H1 (cell line): ENCODE measurements around the gene HLA-DQA1. TPM values are rescaled to one million over a fixed set of nuclear protein-coding genes. Genes with fewer than 3 reads are reported as not detected.

ENCODE experiments used
- CTCF ChIA-PET: fragments of 300-600 bp; sonication (Branson Sonifier 250); formaldehyde crosslinking; loops from one replicate; lab custom pipeline; 2021; ENCODE audit not compliant: partially characterized antibody; lab: Charles Lee
- POLR2A ChIA-PET: fragments of 300-600 bp; sonication (Branson Sonifier 250); formaldehyde crosslinking; loops from one replicate; lab custom pipeline; 2021; ENCODE audit warnings: inconsistent platforms; ENCODE audit not compliant: partially characterized antibody; lab: Charles Lee
- DNase-seq, 2 experiments: peaks; one replicate each; pipeline versions ENCODE4 v3.0.0 to v3.0.0-alpha.2; 2010 to 2022; ENCODE audit warnings: low spot score in 2 of 2, low read depth in 1 of 2, mixed read lengths in 1 of 2
- FAIRE-seq: peaks from 2 replicates; lab custom pipeline; 2011; peaks lifted over from hg19 to GRCh38; lab: Jason Lieb, UNC
- H2AFZ ChIP-seq: 2 replicates; pipeline ENCODE4 v1.8.1; 2012; ENCODE audit warnings: low read length, inconsistent platforms
- H2AK5ac ChIP-seq: 2 replicates; pipeline ENCODE4 v1.6.1; 2013; ENCODE audit warnings: low read depth, low read length
- H2BK120ac ChIP-seq: replicated peaks from 2 replicates; pipeline ENCODE3; 2013; ENCODE audit warnings: low read depth, low read length, inconsistent platforms
- H2BK12ac ChIP-seq: 2 replicates; pipeline ENCODE4 v1.6.1; 2013; ENCODE audit warnings: low read depth, low read length
- H2BK15ac ChIP-seq: 2 replicates; pipeline ENCODE4 v1.6.1; 2013; ENCODE audit warnings: low read length
- H2BK20ac ChIP-seq: 2 replicates; pipeline ENCODE4 v1.6.1; 2013; ENCODE audit warnings: low read length
- H2BK5ac ChIP-seq: 2 replicates; pipeline ENCODE4 v1.6.1; 2013; ENCODE audit warnings: low read depth, low read length
- H3K14ac ChIP-seq: 2 replicates; pipeline ENCODE4 v1.6.1; 2013; ENCODE audit warnings: inconsistent platforms; ENCODE audit not compliant: insufficient read length
- H3K18ac ChIP-seq: 2 replicates; pipeline ENCODE4 v1.6.1; 2013; ENCODE audit warnings: low read length; ENCODE audit errors: extremely low read depth
- H3K23ac ChIP-seq: 2 replicates; pipeline ENCODE4 v1.6.1; 2013; ENCODE audit warnings: inconsistent platforms; ENCODE audit not compliant: insufficient read length
- H3K23me2 ChIP-seq: 2 replicates; pipeline ENCODE4 v1.6.1; 2013; ENCODE audit warnings: low read depth, low read length
- H3K27ac ChIP-seq: 2 replicates; pipeline ENCODE4 v1.6.1; 2011; ENCODE audit warnings: low read depth, low read length, inconsistent platforms
- H3K27me3 ChIP-seq, 4 experiments: replicated peaks in 1 of 4; 1 replicate in 1 of 4; 2 replicates in 3 of 4; pipeline versions ENCODE4 v1.6.1 to v1.8.1; 2011 to 2013; ENCODE audit warnings: low read length in 3 of 4, mild to moderate bottlenecking in 3 of 4, inconsistent platforms in 2 of 4, mixed read lengths in 2 of 4, moderate library complexity in 1 of 4; ENCODE audit not compliant: control insufficient read depth in 3 of 4, insufficient read depth in 3 of 4; ENCODE audit errors: extremely low read depth in 1 of 4
- H3K36me3 ChIP-seq, 4 experiments: 2 replicates each; pipeline versions ENCODE4 v1.6.1 to v1.8.1; 2011 to 2013; ENCODE audit warnings: mild to moderate bottlenecking in 4 of 4, low read length in 3 of 4, moderate library complexity in 2 of 4, control low read depth in 1 of 4, inconsistent platforms in 1 of 4; ENCODE audit not compliant: insufficient read depth in 4 of 4, control insufficient read depth in 2 of 4
- H3K4ac ChIP-seq: replicated peaks from 2 replicates; pipeline ENCODE3; 2013; ENCODE audit warnings: low read length, low read depth, mixed read lengths, inconsistent platforms; ENCODE audit not compliant: insufficient read length
- H3K4me1 ChIP-seq, 4 experiments: replicated peaks in 1 of 4; 1 replicate in 1 of 4; 2 replicates in 3 of 4; pipeline versions ENCODE4 v1.6.1 to v1.8.1; 2011 to 2013; ENCODE audit warnings: low read length in 3 of 4, inconsistent platforms in 2 of 4, mixed read lengths in 1 of 4; ENCODE audit not compliant: insufficient read depth in 4 of 4, control insufficient read depth in 3 of 4
- H3K4me2 ChIP-seq, 2 experiments: 2 replicates each; pipeline versions ENCODE4 v1.6.1 to v1.8.1; 2011 to 2013; ENCODE audit warnings: low read depth in 2 of 2, low read length in 2 of 2, control low read depth in 1 of 2, inconsistent platforms in 1 of 2, mild to moderate bottlenecking in 1 of 2; ENCODE audit not compliant: insufficient read depth in 1 of 2
- H3K4me3 ChIP-seq, 4 experiments: fragments of 200-600, 300-600 bp in 1 of 4; sonication (generic), shearing (Covaris generic), sonication (Bioruptor Twin) in 1 of 4; 2 replicates each; pipeline versions ENCODE4 v1.5.1 to v1.8.1; 2011 to 2016; ENCODE audit warnings: low read length in 4 of 4, low read depth in 3 of 4, control low read depth in 2 of 4, inconsistent platforms in 2 of 4, mild to moderate bottlenecking in 2 of 4, mixed read lengths in 1 of 4, moderate library complexity in 1 of 4; ENCODE audit not compliant: insufficient read depth in 2 of 4; ENCODE audit errors: extremely low read depth in 1 of 4
- H3K56ac ChIP-seq: replicated peaks from 2 replicates; pipeline ENCODE3; 2013; ENCODE audit warnings: low read depth, mild to moderate bottlenecking, mixed read lengths, low read length, inconsistent platforms; ENCODE audit not compliant: insufficient read length
- H3K79me1 ChIP-seq: 2 replicates; pipeline ENCODE4 v1.6.1; 2013; ENCODE audit warnings: low read depth, low read length, control low read depth
- H3K79me2 ChIP-seq, 2 experiments: 2 replicates each; pipeline versions ENCODE4 v1.6.1 to v1.8.1; 2012 to 2013; ENCODE audit warnings: low read length in 2 of 2, mild to moderate bottlenecking in 2 of 2, inconsistent platforms in 1 of 2; ENCODE audit not compliant: insufficient read depth in 2 of 2, control insufficient read depth in 1 of 2
- H3K9ac ChIP-seq, 4 experiments: replicated peaks in 1 of 4; 1 replicate in 1 of 4; 2 replicates in 3 of 4; pipeline versions ENCODE4 v1.6.1 to v1.8.1; 2011 to 2013; ENCODE audit warnings: low read depth in 3 of 4, low read length in 3 of 4, control low read depth in 2 of 4, mild to moderate bottlenecking in 2 of 4, moderate library complexity in 2 of 4, inconsistent platforms in 1 of 4; ENCODE audit errors: extremely low read depth in 1 of 4
- H3K9me3 ChIP-seq, 2 experiments: 2 replicates each; pipeline versions ENCODE4 v1.6.1 to v1.8.1; 2012 to 2013; ENCODE audit warnings: mild to moderate bottlenecking in 2 of 2, moderate library complexity in 2 of 2, control low read depth in 1 of 2, inconsistent platforms in 1 of 2, low read depth in 1 of 2, low read length in 1 of 2, mixed read lengths in 1 of 2; ENCODE audit not compliant: insufficient read depth in 2 of 2
- H4K20me1 ChIP-seq, 2 experiments: replicated peaks in 1 of 2; 2 replicates each; pipeline versions ENCODE3 to v1.8.1; 2011 to 2013; ENCODE audit warnings: inconsistent platforms in 2 of 2, low read length in 2 of 2, mild to moderate bottlenecking in 1 of 2; ENCODE audit not compliant: insufficient read depth in 2 of 2, control insufficient read depth in 1 of 2
- H4K5ac ChIP-seq: 2 replicates; pipeline ENCODE4 v1.6.1; 2013; ENCODE audit warnings: low read length, low read depth, mixed read lengths, inconsistent platforms; ENCODE audit not compliant: insufficient read length
- H4K8ac ChIP-seq: 2 replicates; pipeline ENCODE4 v1.8.0; 2013; ENCODE audit warnings: mild to moderate bottlenecking, moderate library complexity, low read length, inconsistent platforms; ENCODE audit not compliant: insufficient read depth; ENCODE audit errors: extremely low read depth
- H4K91ac ChIP-seq: replicated peaks from 2 replicates; pipeline ENCODE3; 2013; ENCODE audit warnings: low read length, mixed read lengths, inconsistent platforms; ENCODE audit not compliant: insufficient read length
- CBX8 ChIP-seq: fragments of 300-800, 300-1000 bp; sonication (generic); IDR thresholded peaks from 2 replicates; pipeline ENCODE4 v1.7.1; 2016; ENCODE audit warnings: low read depth, low read length, borderline replicate concordance
- CHD1 ChIP-seq: IDR thresholded peaks from 2 replicates; pipeline ENCODE4 v1.6.1; 2012; ENCODE audit warnings: low read depth, low read length, improper control_type of control experiment
- EP300 ChIP-seq, 2 experiments: IDR thresholded peaks; 1 replicate in 1 of 2; 2 replicates in 1 of 2; pipeline ENCODE4 v1.6.1; 2011 to 2012; ENCODE audit warnings: low read depth in 2 of 2, low read length in 2 of 2, mild to moderate bottlenecking in 2 of 2, borderline replicate concordance in 1 of 2, inconsistent platforms in 1 of 2, moderate library complexity in 1 of 2
- KDM1A ChIP-seq: fragments of 200-600, 300-600 bp; sonication (generic); IDR thresholded peaks from 2 replicates; pipeline ENCODE4 v1.7.1; 2016; ENCODE audit warnings: mild to moderate bottlenecking, low read length, borderline replicate concordance
- KDM4A ChIP-seq: IDR thresholded peaks from one replicate; pipeline ENCODE4 v1.7.1; 2012; ENCODE audit warnings: low read depth, mild to moderate bottlenecking, moderate library complexity, low read length, inconsistent platforms; ENCODE audit not compliant: severe bottlenecking
- PHF8 ChIP-seq: fragments of 200-600 bp; sonication (generic); conservative IDR thresholded peaks from 2 replicates; pipeline ENCODE4 v1.7.1; 2012; ENCODE audit warnings: low read depth, mild to moderate bottlenecking, inconsistent platforms, low read length, moderate library complexity
- RBBP5 ChIP-seq: IDR thresholded peaks from 2 replicates; pipeline ENCODE4 v1.7.1; 2012; ENCODE audit warnings: low read depth, mild to moderate bottlenecking, inconsistent platforms, low read length, moderate library complexity, borderline replicate concordance
- SAP30 ChIP-seq: fragments of 300-600 bp; sonication (generic); IDR thresholded peaks from 2 replicates; pipeline ENCODE4 v1.7.1; 2012; ENCODE audit warnings: low read length, moderate library complexity, mild to moderate bottlenecking, inconsistent platforms; ENCODE audit not compliant: insufficient read depth, insufficient replicate concordance
- SP4 ChIP-seq: IDR thresholded peaks from 2 replicates; pipeline ENCODE4 v1.6.1; 2012; ENCODE audit warnings: low read length, inconsistent platforms
- TAF1 ChIP-seq: IDR thresholded peaks from 2 replicates; pipeline ENCODE4 v1.6.1; 2011; ENCODE audit warnings: mild to moderate bottlenecking, low read depth, low read length
- WGBS, 2 experiments: shearing (Covaris generic) in 1 of 2; methylation state at CpG; one replicate each; pipeline versions ENCODE4 v1.1.6 to v1.1.7; 2013 to 2015; ENCODE audit warnings: low lambda C conversion rate in 2 of 2, mixed read lengths in 2 of 2, inconsistent platforms in 1 of 2, low coverage in 1 of 2, missing lambda C conversion rate in 1 of 2; ENCODE audit not compliant: insufficient replicate concordance in 2 of 2, insufficient coverage in 1 of 2, insufficient read length in 1 of 2; ENCODE audit errors: extremely low coverage in 1 of 2, missing lambda C conversion rate in 1 of 2; 5-methylcytosine and 5-hydroxymethylcytosine counted together
- polyA plus RNA-seq, 7 experiments: library from polyadenylated mRNA; depleted of rRNA in 3 of 7; stranded (reverse) in 5 of 7; unstranded in 2 of 7; fragments of >200 nt in 5 of 7; fragments of 200-250 nt in 2 of 7; gene quantifications; 1 replicate in 5 of 7; 2 replicates in 1 of 7; 4 replicates in 1 of 7; pipeline versions ENCODE4 v1.2.1 to v1.2.3, GENCODE V29; 2011 to 2013; ENCODE audit warnings: missing spikeins in 2 of 7, mixed read lengths in 2 of 7
- total RNA-seq: library from RNA; stranded (reverse); fragmentation: NEBNext Ultra II Directional; extraction: Animal tissue kit (Norgen Biotek cat#: 25700); gene quantifications from 2 replicates; pipeline ENCODE4 v1.2.1, GENCODE V29; 2021
- TF ChIP-seq, protein P1 (sequence below): IDR thresholded peaks from 2 replicates; pipeline ENCODE4 v1.6.1; 2012; ENCODE audit warnings: low read length, inconsistent platforms

The HLA-DQA1 gene
- total and polyA plus RNA-seq, 2 of the 8 experiments (the other 6 are each of a cell fraction or from before 2014, with no cell fraction given), result 0.12 TPM; not detected in 1

DNA sequence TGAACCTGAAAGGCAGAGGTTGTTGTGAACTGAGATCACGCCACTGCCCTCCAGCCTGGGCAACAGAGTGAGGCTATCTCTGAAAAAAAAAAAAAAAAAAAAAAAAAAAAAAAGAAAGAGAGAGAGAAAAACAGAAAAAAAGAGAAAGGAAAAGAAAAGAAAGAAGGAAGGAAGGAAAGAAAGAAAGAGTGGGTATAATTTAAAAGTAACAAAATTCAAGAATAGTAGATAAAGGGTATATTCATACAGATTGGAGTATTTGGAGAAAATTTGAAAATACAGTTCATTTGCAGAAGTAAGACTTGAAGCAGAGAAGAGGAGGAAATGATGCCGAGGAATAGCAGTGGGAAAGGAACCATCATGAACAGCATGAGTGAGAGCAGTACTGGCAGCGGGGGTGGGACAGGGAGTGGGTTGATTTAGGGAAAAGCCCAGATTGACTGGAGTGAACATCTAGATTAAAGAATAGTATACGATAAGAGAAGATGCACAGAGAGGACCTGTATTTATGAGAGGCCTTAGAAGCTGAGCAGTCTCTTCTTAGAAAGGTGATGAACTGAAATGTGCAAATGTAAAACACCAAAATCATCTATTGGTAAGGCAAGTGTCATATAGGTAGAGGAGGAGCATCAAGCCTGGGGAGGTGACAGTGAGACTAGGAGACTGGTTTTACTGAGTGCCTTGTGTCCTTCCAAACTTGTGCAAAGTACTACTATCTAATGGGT, 29.8 kb upstream of the HLA-DQA1 start:
- WGBS, 2 experiments, result 82% methylated on average over 3 of the region's 4 CpGs; no CpG with 5 or more reads in 1 of the 2 experiments
- no peak overlapping the region for H3K23ac ChIP-seq

More for the DNA sequence above, 29.8 kb upstream of the HLA-DQA1 start:
- Histone ChIP-seq H4K91ac (no peak overlapping the region), H3K14ac (no peak overlapping the region), H3K4me2 (no peak overlapping the region), H4K20me1 (no peaks in the 10 kb centered on the region), H4K5ac (no peak overlapping the region), H3K4ac (no peak overlapping the region), H3K56ac (no peak overlapping the region), H2BK15ac (no peak overlapping the region), H4K8ac (no peak overlapping the region), H2BK120ac (no peak overlapping the region), H3K18ac (no peak overlapping the region), H3K4me3 (no peak overlapping the region), H2AFZ (no peak overlapping the region), H3K27ac (no peak overlapping the region), H3K23me2 (no peaks in the 10 kb centered on the region), H2AK5ac (no peak overlapping the region), H3K36me3 (no peaks in the 10 kb centered on the region), H3K9me3 (no peaks in the 10 kb centered on the region), H3K79me2 (no peaks in the 10 kb centered on the region), H3K4me1 (no peaks in the 10 kb centered on the region; a peak in 1 of 7 replicates), H2BK5ac (no peak overlapping the region), H3K27me3 (no peaks in the 10 kb centered on the region), H3K79me1 (no peaks in the 10 kb centered on the region), H2BK12ac (no peak overlapping the region), H2BK20ac (no peak overlapping the region), H3K9ac (no peak overlapping the region)
- no peak for DNase-seq
- no peak for FAIRE-seq
- CTCF ChIA-PET, result interaction anchor here (0.6 kb wide), 1 partner anchor 152 kb away, joined by 4 read pairs; no protein-coding TSS in a partner anchor
- TF ChIP-seq PHF8 (no peak), SP4 (no peak), TAF1 (no peak), KDM4A (no peak), CHD1 (no peak), EP300 (IDR thresholded peaks at IDR 0.05; ENCODE audit: borderline replicate concordance in 1 of 2, low read depth in 2 of 2, low read length in 2 of 2) (no peak), CBX8 (no peak), RBBP5 (no peak), KDM1A (no peak), SAP30 (no peak)
- TF ChIP-seq, protein P1, sequence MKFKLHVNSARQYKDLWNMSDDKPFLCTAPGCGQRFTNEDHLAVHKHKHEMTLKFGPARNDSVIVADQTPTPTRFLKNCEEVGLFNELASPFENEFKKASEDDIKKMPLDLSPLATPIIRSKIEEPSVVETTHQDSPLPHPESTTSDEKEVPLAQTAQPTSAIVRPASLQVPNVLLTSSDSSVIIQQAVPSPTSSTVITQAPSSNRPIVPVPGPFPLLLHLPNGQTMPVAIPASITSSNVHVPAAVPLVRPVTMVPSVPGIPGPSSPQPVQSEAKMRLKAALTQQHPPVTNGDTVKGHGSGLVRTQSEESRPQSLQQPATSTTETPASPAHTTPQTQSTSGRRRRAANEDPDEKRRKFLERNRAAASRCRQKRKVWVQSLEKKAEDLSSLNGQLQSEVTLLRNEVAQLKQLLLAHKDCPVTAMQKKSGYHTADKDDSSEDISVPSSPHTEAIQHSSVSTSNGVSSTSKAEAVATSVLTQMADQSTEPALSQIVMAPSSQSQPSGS, result no peak
- POLR2A ChIA-PET, result no interaction called here
